ENCODE measurements around the gene RSBN1. TPM values are rescaled to one million over a fixed set of nuclear protein-coding genes. Genes with fewer than 3 reads are reported as not detected.
"Not testable (repeated sequence)": the region's sequence is repeated elsewhere in the genome, so short reads cannot be mapped to it uniquely, and the experiment has no call there.

Gene RSBN1
- polyA plus RNA-seq, 3 donors from 2014 or later = 26.4 to 30.6 (median 30.2) TPM

DNA sequence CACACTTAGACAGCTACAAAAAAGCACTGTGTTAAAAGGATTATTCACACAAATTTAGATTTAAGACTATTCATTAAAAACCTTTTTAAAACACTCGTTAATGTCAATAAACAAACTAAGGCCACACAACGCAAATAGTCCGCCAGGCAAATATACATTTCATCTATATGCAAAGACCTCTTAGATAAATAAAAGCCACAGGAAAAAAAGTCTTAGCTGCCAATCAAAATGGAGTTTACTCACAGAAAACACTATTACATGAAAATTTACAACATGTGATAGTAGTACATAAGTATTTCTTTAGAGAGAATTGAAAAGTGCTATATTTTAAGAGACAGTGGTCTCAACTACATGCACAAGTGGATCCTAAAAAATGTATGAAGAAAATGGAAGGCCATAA is 50.3 kb downstream of the RSBN1 start:
- Mint-ChIP-seq H3K36me3 (peaks cover 6 to 15% (median 13%) of the 10 kb centered on the region in 3 donors), H3K4me1 (peaks cover 24 to 28% of the 10 kb centered on the region in 2 donors), H3K4me3 (peak overlapping the region in 1 of 5 donors; percentile 29), H3K9me3 (no peaks in the 10 kb centered on the region), H3K27me3 (ENCODE audit: low read depth in 3 of 3) (peaks cover 6 to 15% (median 9%) of the 10 kb centered on the region in 3 donors), H3K27ac (peak overlapping the region in 4 of 6 donors; percentile 8 to 51 (median 39))
- DNase-seq = no peak

DNA sequence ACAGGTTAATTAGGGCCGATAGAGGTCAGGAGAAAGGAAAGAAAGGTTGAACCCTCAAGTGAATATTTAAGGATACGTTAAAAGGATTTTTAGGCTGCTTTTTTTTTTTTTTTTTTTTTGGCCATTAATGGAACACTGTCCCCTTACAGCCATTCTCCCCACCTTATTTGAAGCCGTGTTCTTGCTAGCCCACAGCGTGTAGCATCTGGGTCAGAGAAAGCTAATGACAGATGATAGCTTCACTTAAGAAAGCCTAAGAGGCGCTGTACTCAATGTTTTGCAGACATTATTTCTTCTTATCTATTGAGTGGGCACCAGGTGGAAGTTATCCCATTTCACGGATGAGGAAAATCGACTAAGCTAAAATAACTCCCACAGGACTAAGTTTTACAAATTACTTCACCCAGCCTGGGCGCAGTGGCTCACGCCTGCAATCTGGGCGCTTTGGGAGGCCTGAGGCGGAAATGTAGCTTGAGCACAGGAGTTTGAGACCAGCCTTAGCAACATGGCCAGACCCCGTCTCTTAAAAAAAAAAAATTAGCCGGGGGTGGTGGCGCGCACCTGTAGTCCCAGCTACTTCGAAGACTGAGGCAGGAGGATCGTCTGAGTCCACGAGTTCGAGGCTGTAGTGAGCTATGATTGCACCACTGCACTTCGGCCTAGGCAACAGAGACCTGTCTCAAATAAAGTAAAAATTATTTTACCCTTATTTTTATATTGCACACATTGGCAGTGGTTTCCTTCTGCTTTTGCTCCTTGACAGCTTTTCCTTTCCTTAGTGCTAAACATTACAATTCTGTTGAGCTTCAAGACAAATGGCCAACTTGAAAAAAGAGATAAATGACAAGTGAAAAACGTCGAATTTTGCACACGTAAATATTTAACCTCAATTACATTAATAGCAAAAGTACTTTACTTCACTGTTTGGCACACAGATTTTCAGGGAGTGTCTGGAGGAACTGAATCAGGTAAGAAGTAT is 51.9 kb downstream of the RSBN1 start:
- no peak for DNase-seq
- Mint-ChIP-seq H3K36me3 (peaks cover 7 to 8% (median 8%) of the 10 kb centered on the region in 3 donors), H3K9me3 (no peaks in the 10 kb centered on the region), H3K4me3 (peak overlapping the region; percentile 93 to 97 (median 96)), H3K4me1 (peaks cover 37 to 43% of the 10 kb centered on the region in 2 donors), H3K27ac (peak overlapping the region; percentile 96 to 100 (median 99)), H3K27me3 (ENCODE audit: low read depth in 3 of 3) (peaks cover 6 to 15% (median 9%) of the 10 kb centered on the region in 3 donors)

- Mint-ChIP-seq H3K36me3 (peaks cover 4 to 13% (median 8%) of the 10 kb centered on the region in 3 donors), H3K4me1 (peaks cover 38 to 47% of the 10 kb centered on the region in 2 donors), H3K27ac (peak within 1 kb of the TSS; percentile 96 to 100 (median 99)), H3K27me3 (ENCODE audit: low read depth in 3 of 3) (peaks cover 6 to 15% (median 9%) of the 10 kb centered on the region in 3 donors), H3K9me3 (no peaks in the 10 kb centered on the region), H3K4me3 (peak within 1 kb of the TSS; percentile 93 to 97 (median 96))
- DNase-seq = peak; percentile 68 to 72 (median 72)
Observed at GRCh38 chr1:113759333-113760101, 52.8 kb downstream of the RSBN1 start, which contains the start of gene PHTF1. Gene PHTF1 (minus strand): TSS chr1:113759486. CDS start chr1:113758703, 783 bp downstream.

- peak overlapping the region; percentile 93 to 97 (median 96) for H3K4me3 Mint-ChIP-seq
- H3K4me1 Mint-ChIP-seq = peaks cover 38 to 47% of the 10 kb centered on the region in 2 donors
- H3K36me3 Mint-ChIP-seq = peaks cover 4 to 15% (median 11%) of the 10 kb centered on the region in 3 donors
- peaks cover 6 to 15% (median 9%) of the 10 kb centered on the region in 3 donors for H3K27me3 Mint-ChIP-seq (ENCODE audit: low read depth in 3 of 3)
- DNase-seq = peak; percentile 69 to 74 (median 72)
- peak overlapping the region; percentile 95 to 99 (median 98) for H3K27ac Mint-ChIP-seq
- H3K9me3 Mint-ChIP-seq = no peaks in the 10 kb centered on the region
Observed at GRCh38 chr1:113758631-113759332, 53.5 kb downstream of the RSBN1 start.

DNA sequence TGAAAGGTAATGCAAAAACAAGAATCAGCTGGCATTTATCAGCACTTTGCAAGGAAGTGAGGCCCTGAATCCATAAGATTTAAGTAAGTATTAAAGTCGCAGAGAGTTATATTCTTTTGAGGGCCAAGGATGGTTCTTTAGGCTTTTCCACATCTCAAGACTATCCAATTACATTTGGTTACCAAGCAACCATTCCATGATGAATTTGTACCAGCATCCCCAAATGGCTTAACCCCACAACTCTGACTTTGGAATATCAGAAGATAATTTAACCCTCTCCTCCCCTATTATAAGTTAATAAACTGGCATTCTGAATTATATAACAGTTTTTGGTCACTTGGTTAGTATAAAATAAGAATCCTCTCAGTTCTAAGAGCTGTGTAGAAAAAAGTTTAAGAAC is 55.8 kb downstream of the RSBN1 start:
- H3K36me3 Mint-ChIP-seq = peaks cover 7 to 16% (median 13%) of the 10 kb centered on the region in 3 donors
- DNase-seq = no peak
- peaks cover 38 to 53% of the 10 kb centered on the region in 2 donors for H3K4me1 Mint-ChIP-seq
- peak overlapping the region; percentile 15 to 96 (median 35) for H3K4me3 Mint-ChIP-seq
- H3K9me3 Mint-ChIP-seq = no peaks in the 10 kb centered on the region
- H3K27me3 Mint-ChIP-seq (ENCODE audit: low read depth in 3 of 3) = peaks cover 6 to 14% (median 9%) of the 10 kb centered on the region in 3 donors
- H3K27ac Mint-ChIP-seq = peak overlapping the region in 2 of 6 donors; percentile 29 to 40

- H3K27me3 Mint-ChIP-seq (ENCODE audit: low read depth in 3 of 3); DNase-seq; H3K9me3 Mint-ChIP-seq; H3K27ac Mint-ChIP-seq; H3K4me3 Mint-ChIP-seq: not testable (repeated sequence)
- H3K36me3 Mint-ChIP-seq = peaks cover 7 to 26% (median 13%) of the 10 kb centered on the region in 3 donors
- peaks cover 27 to 40% of the 10 kb centered on the region in 2 donors for H3K4me1 Mint-ChIP-seq
Observed at GRCh38 chr1:113753333-113753732, 58.9 kb downstream of the RSBN1 start.

DNA sequence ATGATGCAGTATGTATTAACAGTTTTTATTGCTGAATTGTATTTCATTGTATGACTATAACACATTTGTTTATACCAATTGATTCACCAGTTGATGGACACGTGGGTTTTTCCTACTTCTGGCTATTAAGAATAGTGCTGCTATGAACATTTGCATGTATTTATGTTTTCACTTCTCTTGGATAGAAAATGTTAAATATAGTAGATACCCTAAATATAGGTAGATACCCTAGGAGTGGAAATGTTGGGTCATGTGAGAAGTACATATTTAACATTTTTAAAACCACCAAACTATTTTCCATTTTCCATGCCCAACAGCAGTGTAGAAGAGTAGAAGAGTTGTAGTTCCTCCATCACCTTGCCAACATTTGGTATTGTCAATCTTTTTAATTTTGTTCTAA is 60.8 kb downstream of the RSBN1 start:
- peaks cover 11 to 23% of the 10 kb centered on the region in 2 donors for H3K4me1 Mint-ChIP-seq
- no peak overlapping the region for H3K4me3 Mint-ChIP-seq
- no peaks in the 10 kb centered on the region for H3K9me3 Mint-ChIP-seq
- no peaks in the 10 kb centered on the region for H3K27me3 Mint-ChIP-seq (ENCODE audit: low read depth in 3 of 3)
- no peak overlapping the region for H3K27ac Mint-ChIP-seq
- no peak for DNase-seq
- H3K36me3 Mint-ChIP-seq = peaks cover 12 to 32% (median 13%) of the 10 kb centered on the region in 3 donors

DNA sequence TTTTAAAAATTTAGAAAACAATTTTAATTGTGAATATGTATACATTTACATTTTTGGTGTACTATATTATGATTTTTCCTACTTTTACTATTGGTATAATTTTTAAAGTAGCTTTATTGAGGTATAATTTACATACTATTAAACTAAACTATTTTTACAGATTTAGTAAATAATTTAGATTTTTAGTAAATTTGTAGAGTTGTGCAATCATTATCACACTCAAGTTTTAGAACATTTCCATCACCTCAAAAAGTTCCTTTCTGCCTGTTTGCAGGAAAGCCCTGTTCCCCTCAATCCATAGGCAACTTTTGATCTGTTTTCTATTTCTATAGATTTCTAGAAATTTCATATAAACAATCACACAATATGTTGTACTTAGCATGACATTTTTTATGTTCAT is 61.2 kb downstream of the RSBN1 start:
- Mint-ChIP-seq H3K4me1 (peaks cover 7 to 19% of the 10 kb centered on the region in 2 donors), H3K36me3 (peaks cover 12 to 32% (median 13%) of the 10 kb centered on the region in 3 donors), H3K27ac (no peak overlapping the region), H3K9me3 (no peaks in the 10 kb centered on the region), H3K4me3 (no peak overlapping the region), H3K27me3 (ENCODE audit: low read depth in 3 of 3) (no peaks in the 10 kb centered on the region)
- DNase-seq = no peak

DNA sequence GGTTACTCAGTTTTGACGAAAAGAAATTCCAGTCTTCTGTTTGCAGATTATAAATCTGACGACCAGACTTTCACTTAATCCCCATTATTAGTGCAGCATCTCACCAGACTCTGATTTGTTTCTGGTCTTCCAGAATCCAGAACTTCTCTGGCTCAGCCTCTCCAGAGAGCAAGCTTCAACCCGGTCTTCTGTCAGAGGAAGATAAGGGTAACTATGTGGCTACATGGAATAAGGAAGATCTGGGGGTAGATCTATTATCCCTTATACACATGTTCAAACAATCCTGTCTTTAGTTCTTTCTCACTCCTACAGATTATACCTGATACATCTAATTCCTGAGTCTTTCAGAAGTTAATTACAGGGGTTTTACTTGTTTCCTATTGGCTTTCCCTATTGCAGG is 62.9 kb downstream of the RSBN1 start:
- H3K36me3 Mint-ChIP-seq = peaks cover 7 to 24% (median 8%) of the 10 kb centered on the region in 3 donors
- H3K4me1 Mint-ChIP-seq = peaks cover 0 to 7% of the 10 kb centered on the region in 2 donors
- no peak overlapping the region for H3K4me3 Mint-ChIP-seq
- no peaks in the 10 kb centered on the region for H3K9me3 Mint-ChIP-seq
- no peaks in the 10 kb centered on the region for H3K27me3 Mint-ChIP-seq (ENCODE audit: low read depth in 3 of 3)
- no peak for DNase-seq
- H3K27ac Mint-ChIP-seq = peak overlapping the region in 1 of 6 donors; percentile 11

GRCh38 chr1:113747376-113747775 is 64.9 kb downstream of the RSBN1 start:
- DNase-seq = no peak
- H3K36me3 Mint-ChIP-seq = peaks cover 5 to 19% (median 5%) of the 10 kb centered on the region in 3 donors
- H3K27ac Mint-ChIP-seq = peak overlapping the region in 1 of 6 donors; percentile 9
- no peaks in the 10 kb centered on the region for H3K27me3 Mint-ChIP-seq (ENCODE audit: low read depth in 3 of 3)
- H3K4me1 Mint-ChIP-seq = peaks cover 0 to 16% of the 10 kb centered on the region in 2 donors
- no peaks in the 10 kb centered on the region for H3K9me3 Mint-ChIP-seq
- H3K4me3 Mint-ChIP-seq = no peak overlapping the region

DNA sequence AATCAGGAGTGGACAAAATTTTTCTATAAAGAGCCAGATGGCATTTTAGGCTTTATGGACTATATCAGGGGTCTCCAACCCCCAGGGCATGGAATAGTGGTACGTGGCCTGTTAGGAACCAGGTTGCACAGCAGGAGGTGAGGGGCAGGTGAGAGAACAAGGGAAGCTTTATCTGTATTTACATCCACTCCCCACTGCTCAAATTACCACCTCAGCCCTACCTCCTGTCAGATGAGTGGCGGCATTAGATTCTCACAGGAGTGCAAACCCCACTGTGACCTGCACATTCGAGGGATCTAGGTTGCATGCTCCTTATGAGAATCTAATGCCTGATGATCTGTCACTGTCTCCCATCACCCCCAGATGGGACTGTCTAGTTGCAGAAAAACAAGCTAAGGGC is 66.9 kb downstream of the RSBN1 start:
- H3K4me1 Mint-ChIP-seq = peaks cover 0 to 9% of the 10 kb centered on the region in 2 donors
- H3K9me3 Mint-ChIP-seq = no peaks in the 10 kb centered on the region
- DNase-seq = no peak
- H3K27ac Mint-ChIP-seq = no peak overlapping the region
- peaks cover 0 to 19% (median 5%) of the 10 kb centered on the region in 3 donors for H3K36me3 Mint-ChIP-seq
- H3K27me3 Mint-ChIP-seq (ENCODE audit: low read depth in 3 of 3) = no peaks in the 10 kb centered on the region
- H3K4me3 Mint-ChIP-seq = no peak overlapping the region

DNA sequence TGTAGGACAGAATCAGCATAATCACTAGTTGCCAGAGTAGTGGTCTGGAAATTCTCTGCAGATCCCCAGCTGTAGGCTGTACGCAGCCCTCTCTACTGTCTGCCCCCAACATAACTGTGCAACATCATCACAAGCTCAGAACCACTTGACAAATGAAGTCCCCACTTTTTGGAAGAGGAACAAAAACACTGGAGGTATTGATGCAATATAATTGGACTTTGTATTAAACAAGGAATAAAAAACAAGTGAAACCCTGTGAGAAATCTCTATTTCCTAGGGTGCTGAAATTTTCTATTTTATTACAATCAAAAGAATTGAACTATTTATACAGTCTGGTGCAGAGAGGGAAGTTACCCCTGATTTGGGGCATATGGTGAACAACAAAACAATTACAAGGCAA is 68.2 kb downstream of the RSBN1 start:
- H3K9me3 Mint-ChIP-seq = no peaks in the 10 kb centered on the region
- H3K4me1 Mint-ChIP-seq = peaks cover 0 to 9% of the 10 kb centered on the region in 2 donors
- H3K36me3 Mint-ChIP-seq = peaks cover 0 to 14% (median 5%) of the 10 kb centered on the region in 3 donors
- no peaks in the 10 kb centered on the region for H3K27me3 Mint-ChIP-seq (ENCODE audit: low read depth in 3 of 3)
- peak overlapping the region in 4 of 6 donors; percentile 20 to 71 (median 54) for H3K27ac Mint-ChIP-seq
- H3K4me3 Mint-ChIP-seq = no peak overlapping the region
- no peak for DNase-seq

DNA sequence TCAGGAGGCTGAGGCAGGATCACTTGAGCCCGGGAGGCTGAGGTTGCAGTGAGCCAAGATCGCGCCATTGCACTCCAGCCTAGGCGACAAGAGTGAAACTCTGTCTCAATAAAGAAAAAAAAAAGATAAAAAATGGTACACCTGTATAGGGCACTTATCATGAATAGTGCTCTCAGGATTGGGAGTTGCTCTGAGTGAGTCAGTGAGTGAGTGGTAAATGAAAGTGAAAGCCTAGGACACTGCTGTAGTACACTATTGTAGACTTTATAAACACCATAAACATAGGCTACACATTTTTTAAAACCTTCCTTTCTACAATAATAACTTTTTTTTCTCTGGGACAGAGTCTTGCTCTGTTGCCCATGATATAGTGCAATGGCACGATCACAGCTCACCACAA is 69.8 kb downstream of the RSBN1 start:
- Mint-ChIP-seq H3K27me3 (ENCODE audit: low read depth in 3 of 3) (no peaks in the 10 kb centered on the region), H3K9me3 (no peaks in the 10 kb centered on the region), H3K4me1 (peaks cover 0 to 9% of the 10 kb centered on the region in 2 donors), H3K4me3 (peak overlapping the region in 1 of 5 donors; percentile 41), H3K27ac (peak overlapping the region; percentile 10 to 73 (median 65)), H3K36me3 (peaks cover 3 to 14% (median 5%) of the 10 kb centered on the region in 3 donors)
- DNase-seq = no peak

Measured in immature natural killer cell (primary cell).